Measurements from ENCODE around the gene ZNF649.

Gene ZNF649

DNA sequence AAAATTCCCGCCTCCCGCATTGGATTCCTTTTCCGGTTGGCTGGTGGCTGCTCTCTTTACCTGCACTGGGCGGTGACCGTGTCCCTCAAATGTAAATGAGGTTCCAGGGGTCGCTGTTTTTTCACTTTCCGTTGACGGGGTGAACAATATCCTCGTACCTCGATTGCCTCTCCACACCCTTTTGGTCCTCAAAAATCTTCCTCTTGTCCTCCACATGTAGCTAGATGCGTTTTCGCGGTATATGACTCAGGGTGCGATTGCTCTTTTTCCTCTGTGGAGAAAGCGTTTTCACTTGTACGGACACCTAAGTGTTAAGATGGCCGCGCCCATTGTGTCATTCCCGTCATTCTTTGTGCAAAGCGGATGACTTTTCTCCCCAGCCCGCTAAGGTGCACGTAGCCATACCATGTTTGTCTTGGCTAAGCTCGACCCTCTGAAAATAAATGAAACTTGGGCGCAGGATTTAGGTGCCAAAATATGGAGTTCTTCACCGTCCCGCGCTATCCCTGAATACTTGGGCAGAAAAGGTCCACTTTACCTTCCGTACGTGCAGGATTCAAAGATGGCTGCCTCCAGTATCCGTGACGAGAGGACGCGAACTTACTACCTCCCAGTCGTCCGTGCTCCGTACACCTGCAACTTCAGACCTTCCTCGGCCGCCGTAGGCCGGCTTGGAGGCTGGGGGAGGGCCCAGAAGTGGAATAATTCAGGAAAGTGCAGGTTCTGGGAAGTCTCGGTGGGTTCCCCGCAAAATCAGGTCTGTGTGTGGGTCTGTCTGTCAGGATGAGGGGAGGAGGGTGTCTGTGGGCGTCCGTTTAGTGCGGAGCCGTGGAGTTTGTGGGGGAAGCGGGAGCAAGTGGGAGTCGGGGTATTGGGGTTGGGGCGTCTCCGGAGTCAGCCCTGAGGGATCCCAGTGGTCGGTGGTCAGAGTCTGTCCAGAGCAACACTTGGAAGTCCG, 22.2 kb upstream of the ZNF649 start, which contains the start of gene ZNF613 (continued):
- TF ChIP-seq, protein P1, sequence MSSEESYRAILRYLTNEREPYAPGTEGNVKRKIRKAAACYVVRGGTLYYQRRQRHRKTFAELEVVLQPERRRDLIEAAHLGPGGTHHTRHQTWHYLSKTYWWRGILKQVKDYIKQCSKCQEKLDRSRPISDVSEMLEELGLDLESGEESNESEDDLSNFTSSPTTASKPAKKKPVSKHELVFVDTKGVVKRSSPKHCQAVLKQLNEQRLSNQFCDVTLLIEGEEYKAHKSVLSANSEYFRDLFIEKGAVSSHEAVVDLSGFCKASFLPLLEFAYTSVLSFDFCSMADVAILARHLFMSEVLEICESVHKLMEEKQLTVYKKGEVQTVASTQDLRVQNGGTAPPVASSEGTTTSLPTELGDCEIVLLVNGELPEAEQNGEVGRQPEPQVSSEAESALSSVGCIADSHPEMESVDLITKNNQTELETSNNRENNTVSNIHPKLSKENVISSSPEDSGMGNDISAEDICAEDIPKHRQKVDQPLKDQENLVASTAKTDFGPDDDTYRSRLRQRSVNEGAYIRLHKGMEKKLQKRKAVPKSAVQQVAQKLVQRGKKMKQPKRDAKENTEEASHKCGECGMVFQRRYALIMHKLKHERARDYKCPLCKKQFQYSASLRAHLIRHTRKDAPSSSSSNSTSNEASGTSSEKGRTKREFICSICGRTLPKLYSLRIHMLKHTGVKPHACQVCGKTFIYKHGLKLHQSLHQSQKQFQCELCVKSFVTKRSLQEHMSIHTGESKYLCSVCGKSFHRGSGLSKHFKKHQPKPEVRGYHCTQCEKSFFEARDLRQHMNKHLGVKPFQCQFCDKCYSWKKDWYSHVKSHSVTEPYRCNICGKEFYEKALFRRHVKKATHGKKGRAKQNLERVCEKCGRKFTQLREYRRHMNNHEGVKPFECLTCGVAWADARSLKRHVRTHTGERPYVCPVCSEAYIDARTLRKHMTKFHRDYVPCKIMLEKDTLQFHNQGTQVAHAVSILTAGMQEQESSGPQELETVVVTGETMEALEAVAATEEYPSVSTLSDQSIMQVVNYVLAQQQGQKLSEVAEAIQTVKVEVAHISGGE (tag by site-specific recombination; conservative IDR thresholded peaks at IDR 0.05; ENCODE audit: low read depth) = peak; percentile 65
- TF ChIP-seq, protein P2, sequence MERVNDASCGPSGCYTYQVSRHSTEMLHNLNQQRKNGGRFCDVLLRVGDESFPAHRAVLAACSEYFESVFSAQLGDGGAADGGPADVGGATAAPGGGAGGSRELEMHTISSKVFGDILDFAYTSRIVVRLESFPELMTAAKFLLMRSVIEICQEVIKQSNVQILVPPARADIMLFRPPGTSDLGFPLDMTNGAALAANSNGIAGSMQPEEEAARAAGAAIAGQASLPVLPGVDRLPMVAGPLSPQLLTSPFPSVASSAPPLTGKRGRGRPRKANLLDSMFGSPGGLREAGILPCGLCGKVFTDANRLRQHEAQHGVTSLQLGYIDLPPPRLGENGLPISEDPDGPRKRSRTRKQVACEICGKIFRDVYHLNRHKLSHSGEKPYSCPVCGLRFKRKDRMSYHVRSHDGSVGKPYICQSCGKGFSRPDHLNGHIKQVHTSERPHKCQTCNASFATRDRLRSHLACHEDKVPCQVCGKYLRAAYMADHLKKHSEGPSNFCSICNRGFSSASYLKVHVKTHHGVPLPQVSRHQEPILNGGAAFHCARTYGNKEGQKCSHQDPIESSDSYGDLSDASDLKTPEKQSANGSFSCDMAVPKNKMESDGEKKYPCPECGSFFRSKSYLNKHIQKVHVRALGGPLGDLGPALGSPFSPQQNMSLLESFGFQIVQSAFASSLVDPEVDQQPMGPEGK (tag by site-specific recombination; IDR thresholded peaks at IDR 0.05) = peak; percentile 44; the same call in 1 of the 2 replicates
- TF ChIP-seq FEZF1 (tag by site-specific recombination; IDR thresholded peaks at IDR 0.05) (peak; percentile 96), EGR2 (tag by site-specific recombination; IDR thresholded peaks at IDR 0.05; ENCODE audit: low read depth) (peak; percentile 62; the same call in 1 of the 2 replicates), KLF9 (tag by site-specific recombination; IDR thresholded peaks at IDR 0.05; ENCODE audit: low read depth) (peak; percentile 13; the same call in 1 of the 2 replicates), ZNF10 (tag by site-specific recombination; IDR thresholded peaks at IDR 0.05) (no peak), SP3 (tag by site-specific recombination; IDR thresholded peaks at IDR 0.05) (peak; percentile 70), ZBTB48 (tag by site-specific recombination; IDR thresholded peaks at IDR 0.05) (peak; percentile 86), ZXDB (tag by site-specific recombination; IDR thresholded peaks at IDR 0.05) (peak; percentile 82), PRDM1 (tag by site-specific recombination; IDR thresholded peaks at IDR 0.05) (peak; percentile 90), ZNF660 (tag by site-specific recombination; IDR thresholded peaks at IDR 0.05) (peak; percentile 15; the same call in 1 of the 2 replicates), ZBTB20 (tag by site-specific recombination; IDR thresholded peaks at IDR 0.05) (peak; percentile 91), ZNF549 (tag by site-specific recombination; IDR thresholded peaks at IDR 0.05) (no peak), ZNF19 (tag by site-specific recombination; IDR thresholded peaks at IDR 0.05; ENCODE audit: low read depth) (no peak), KLF8 (tag by site-specific recombination; IDR thresholded peaks at IDR 0.05) (no peak; the same call in 1 of the 2 replicates), RBAK (tag by site-specific recombination; IDR thresholded peaks at IDR 0.05) (0 out of 2 replicates have a peak, but pooled peaks have one; percentile 28), HOXD13 (CRISPR knock-in tag; IDR thresholded peaks at IDR 0.05; ENCODE audit: borderline replicate concordance) (0 out of 2 replicates have a peak, but pooled peaks have one; percentile 30), KLF7 (tag by site-specific recombination; IDR thresholded peaks at IDR 0.05; ENCODE audit: borderline replicate concordance) (peak; percentile 48; the same call in 1 of the 2 replicates)
- TF ChIP-seq, protein P3, sequence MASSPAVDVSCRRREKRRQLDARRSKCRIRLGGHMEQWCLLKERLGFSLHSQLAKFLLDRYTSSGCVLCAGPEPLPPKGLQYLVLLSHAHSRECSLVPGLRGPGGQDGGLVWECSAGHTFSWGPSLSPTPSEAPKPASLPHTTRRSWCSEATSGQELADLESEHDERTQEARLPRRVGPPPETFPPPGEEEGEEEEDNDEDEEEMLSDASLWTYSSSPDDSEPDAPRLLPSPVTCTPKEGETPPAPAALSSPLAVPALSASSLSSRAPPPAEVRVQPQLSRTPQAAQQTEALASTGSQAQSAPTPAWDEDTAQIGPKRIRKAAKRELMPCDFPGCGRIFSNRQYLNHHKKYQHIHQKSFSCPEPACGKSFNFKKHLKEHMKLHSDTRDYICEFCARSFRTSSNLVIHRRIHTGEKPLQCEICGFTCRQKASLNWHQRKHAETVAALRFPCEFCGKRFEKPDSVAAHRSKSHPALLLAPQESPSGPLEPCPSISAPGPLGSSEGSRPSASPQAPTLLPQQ (tag by site-specific recombination; IDR thresholded peaks at IDR 0.05) = peak; percentile 54
- TF ChIP-seq, protein P4, sequence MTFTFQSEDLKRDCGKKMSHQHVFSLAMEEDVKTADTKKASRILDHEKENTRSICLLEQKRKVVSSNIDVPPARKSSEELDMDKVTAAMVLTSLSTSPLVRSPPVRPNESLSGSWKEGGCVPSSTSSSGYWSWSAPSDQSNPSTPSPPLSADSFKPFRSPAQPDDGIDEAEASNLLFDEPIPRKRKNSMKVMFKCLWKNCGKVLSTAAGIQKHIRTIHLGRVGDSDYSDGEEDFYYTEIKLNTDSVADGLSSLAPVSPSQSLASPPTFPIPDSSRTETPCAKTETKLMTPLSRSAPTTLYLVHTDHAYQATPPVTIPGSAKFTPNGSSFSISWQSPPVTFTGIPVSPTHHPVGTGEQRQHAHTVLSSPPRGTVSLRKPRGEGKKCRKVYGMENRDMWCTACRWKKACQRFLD (tag by site-specific recombination; IDR thresholded peaks at IDR 0.05) = peak; percentile 78; the same call in 1 of the 2 replicates
- TF ChIP-seq, protein P5, sequence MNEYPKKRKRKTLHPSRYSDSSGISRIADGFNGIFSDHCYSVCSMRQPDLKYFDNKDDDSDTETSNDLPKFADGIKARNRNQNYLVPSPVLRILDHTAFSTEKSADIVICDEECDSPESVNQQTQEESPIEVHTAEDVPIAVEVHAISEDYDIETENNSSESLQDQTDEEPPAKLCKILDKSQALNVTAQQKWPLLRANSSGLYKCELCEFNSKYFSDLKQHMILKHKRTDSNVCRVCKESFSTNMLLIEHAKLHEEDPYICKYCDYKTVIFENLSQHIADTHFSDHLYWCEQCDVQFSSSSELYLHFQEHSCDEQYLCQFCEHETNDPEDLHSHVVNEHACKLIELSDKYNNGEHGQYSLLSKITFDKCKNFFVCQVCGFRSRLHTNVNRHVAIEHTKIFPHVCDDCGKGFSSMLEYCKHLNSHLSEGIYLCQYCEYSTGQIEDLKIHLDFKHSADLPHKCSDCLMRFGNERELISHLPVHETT (tag by site-specific recombination; IDR thresholded peaks at IDR 0.05) = no peak
- TF ChIP-seq, protein P6, sequence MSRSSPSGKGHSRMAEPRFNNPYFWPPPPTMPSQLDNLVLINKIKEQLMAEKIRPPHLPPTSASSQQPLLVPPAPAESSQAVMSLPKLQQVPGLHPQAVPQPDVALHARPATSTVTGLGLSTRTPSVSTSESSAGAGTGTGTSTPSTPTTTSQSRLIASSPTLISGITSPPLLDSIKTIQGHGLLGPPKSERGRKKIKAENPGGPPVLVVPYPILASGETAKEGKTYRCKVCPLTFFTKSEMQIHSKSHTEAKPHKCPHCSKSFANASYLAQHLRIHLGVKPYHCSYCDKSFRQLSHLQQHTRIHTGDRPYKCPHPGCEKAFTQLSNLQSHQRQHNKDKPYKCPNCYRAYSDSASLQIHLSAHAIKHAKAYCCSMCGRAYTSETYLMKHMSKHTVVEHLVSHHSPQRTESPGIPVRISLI (tag by site-specific recombination; IDR thresholded peaks at IDR 0.05) = peak; percentile 94
- TF ChIP-seq, protein P7, sequence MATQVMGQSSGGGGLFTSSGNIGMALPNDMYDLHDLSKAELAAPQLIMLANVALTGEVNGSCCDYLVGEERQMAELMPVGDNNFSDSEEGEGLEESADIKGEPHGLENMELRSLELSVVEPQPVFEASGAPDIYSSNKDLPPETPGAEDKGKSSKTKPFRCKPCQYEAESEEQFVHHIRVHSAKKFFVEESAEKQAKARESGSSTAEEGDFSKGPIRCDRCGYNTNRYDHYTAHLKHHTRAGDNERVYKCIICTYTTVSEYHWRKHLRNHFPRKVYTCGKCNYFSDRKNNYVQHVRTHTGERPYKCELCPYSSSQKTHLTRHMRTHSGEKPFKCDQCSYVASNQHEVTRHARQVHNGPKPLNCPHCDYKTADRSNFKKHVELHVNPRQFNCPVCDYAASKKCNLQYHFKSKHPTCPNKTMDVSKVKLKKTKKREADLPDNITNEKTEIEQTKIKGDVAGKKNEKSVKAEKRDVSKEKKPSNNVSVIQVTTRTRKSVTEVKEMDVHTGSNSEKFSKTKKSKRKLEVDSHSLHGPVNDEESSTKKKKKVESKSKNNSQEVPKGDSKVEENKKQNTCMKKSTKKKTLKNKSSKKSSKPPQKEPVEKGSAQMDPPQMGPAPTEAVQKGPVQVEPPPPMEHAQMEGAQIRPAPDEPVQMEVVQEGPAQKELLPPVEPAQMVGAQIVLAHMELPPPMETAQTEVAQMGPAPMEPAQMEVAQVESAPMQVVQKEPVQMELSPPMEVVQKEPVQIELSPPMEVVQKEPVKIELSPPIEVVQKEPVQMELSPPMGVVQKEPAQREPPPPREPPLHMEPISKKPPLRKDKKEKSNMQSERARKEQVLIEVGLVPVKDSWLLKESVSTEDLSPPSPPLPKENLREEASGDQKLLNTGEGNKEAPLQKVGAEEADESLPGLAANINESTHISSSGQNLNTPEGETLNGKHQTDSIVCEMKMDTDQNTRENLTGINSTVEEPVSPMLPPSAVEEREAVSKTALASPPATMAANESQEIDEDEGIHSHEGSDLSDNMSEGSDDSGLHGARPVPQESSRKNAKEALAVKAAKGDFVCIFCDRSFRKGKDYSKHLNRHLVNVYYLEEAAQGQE (tag by site-specific recombination; IDR thresholded peaks at IDR 0.05) = 0 out of 2 replicates have a peak, but pooled peaks have one; percentile 14
